Measurements from ENCODE around the gene DPCD.

Gene DPCD

DNA sequence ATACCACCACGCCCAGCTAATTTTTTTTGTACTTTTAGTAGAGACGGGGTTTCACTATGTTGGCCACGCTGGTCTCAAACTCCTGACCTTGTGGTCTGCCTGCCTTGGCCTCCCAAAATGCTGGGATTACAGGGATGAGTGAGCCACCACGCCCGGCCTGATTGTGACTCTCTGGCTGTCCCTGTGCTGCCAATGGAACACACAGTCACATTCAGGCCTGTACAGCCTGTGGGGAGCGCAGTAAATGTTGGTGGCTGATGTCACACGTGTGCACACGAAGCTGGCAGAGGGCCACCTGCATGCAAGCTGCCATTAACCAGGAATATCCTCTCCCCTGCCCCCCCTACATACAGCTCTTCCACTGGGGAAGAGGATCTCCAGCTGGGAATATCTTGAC lies 22.2 kb upstream of the DPCD start:
- peak in 3 of 42 donors; percentile 16 to 29 (median 24) for DNase-seq

GRCh38 chr10:101566333-101567164 lies 21.6 kb upstream of the DPCD start:
- DNase-seq = peak in 39 of 42 donors; percentile 26 to 85 (median 61)
- intact Hi-C loops (cut with DNase I) = loop anchor here (5.0 kb wide), 2 partner anchors 274 to 354 kb away; no protein-coding TSS in a partner anchor

More for the DNA sequence above, 22.2 kb upstream of the DPCD start:
- intact Hi-C loops (cut with DNase I) = loop anchor here (5.0 kb wide), 2 partner anchors 274 to 354 kb away; no protein-coding TSS in a partner anchor

DNA sequence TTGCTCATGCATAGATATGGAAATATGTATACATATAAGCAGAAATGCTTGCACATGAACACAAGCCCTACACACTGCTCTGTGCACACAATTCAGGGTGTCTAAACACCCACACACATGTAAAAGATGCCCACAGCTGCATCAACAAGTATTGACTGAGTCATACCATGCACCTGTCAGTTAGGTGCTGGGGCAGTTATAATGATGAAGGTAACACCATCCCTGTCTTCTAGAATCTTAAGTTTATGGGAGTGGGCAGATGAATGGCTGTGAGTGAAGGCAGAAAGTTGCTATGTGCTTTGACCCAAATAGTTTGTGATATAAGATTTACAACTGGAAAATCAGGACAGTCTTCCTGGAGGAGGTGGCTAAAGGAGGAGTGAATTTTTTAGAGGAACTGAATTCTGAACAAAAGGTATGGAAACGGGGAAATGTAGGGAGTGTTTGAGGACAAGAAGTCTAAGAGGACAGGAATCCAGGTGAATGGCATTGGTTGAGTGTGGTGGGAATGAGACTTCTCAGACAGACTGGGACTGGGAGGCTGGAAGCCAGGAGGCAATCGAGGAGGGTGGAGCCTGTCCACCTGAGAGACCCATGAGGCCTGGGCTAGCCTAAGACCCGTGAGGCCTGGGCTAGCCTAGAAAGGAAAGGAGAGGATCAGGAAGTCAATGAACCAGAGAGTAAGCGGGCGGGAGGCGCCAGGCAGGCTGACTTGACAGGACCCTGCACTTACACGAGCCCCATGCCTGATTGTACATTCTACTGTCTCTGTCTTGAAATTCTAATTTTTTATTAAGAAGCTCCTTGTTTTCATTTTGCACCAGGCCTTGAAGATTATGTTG lies 20.7 kb upstream of the DPCD start:
- intact Hi-C loops (cut with DNase I) = loop anchor here (5.0 kb wide), 2 partner anchors 275 to 355 kb away; no protein-coding TSS in a partner anchor

GRCh38 chr10:101568054-101568745 lies 19.9 kb upstream of the DPCD start:
- intact Hi-C loops (cut with DNase I) = loop anchor here (5.0 kb wide), 2 partner anchors 276 to 356 kb away; no protein-coding TSS in a partner anchor
- peak in 4 of 42 donors; percentile 3 to 31 (median 12) for DNase-seq

More for the DNA sequence above, 20.7 kb upstream of the DPCD start:
- DNase-seq = peak in 4 of 42 donors; percentile 3 to 32 (median 12)

DNA sequence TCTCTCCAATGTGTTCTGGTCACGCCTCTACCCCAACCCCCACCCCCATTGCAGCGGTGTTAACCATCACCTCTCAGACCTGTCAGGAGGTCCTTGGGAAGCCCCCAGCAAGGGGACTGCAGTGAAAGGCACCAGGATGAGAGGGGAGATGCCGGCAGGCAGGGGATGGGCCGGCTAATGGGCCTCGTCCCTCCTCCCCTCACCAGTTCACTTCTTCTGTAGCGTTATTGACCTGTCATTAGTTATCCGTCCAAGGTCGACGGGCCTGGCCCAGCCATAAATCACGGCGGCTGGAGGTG lies 18.8 kb upstream of the DPCD start:
- peak in 2 of 42 donors; percentile 14 to 18 for DNase-seq
- intact Hi-C loops (cut with DNase I) = loop anchor here (5.0 kb wide), 2 partner anchors 277 to 357 kb away; no protein-coding TSS in a partner anchor

DNA sequence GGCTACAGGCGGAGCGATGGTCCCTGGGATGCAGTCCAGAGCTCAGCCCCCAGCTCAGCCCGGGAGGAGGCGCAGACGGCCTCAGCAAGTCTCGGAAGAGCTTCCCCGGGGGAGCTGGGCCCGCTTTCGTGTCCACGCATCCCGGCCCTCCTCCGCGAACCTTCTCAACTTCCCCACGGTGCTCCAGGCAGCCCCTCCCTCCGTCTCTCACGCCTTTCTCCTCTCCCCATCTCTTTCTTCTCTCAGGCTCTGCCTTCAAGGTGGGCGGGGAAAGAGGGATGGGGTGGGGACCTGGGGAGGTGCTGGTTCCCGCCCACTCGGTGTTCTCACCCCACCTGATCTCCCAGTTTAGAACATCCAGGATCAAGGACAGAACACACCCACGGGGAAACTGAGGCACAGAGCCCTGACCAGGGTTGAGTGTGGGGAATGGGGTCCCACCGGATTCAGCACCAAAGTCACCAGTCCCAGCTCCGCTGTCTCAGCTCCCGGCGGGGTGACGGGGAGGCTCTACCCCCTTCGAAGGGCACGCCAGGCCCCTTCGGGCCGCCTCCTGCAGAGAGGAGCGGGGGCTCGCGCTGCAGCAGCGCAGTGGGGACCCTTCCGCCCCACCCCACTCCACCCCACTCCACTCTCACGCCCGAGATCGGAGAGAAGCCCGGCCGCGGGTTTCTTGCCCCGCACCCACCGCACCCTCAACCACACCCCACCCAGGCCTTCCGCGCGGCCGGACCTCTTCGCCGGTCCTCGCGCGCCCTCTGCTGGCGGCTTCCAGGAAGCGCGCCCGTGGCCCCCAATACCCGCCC lies 18.3 kb upstream of the DPCD start:
- intact Hi-C loops (cut with DNase I) = loop anchor here (5.0 kb wide), 2 partner anchors 278 to 358 kb away; no protein-coding TSS in a partner anchor
- peak; percentile 44 to 95 (median 84) for DNase-seq

GRCh38 chr10:101570428-101571270 lies 17.5 kb upstream of the DPCD start:
- DNase-seq = peak in 8 of 42 donors; percentile 3 to 45 (median 32)
- intact Hi-C loops (cut with DNase I) = no loop called here

DNA sequence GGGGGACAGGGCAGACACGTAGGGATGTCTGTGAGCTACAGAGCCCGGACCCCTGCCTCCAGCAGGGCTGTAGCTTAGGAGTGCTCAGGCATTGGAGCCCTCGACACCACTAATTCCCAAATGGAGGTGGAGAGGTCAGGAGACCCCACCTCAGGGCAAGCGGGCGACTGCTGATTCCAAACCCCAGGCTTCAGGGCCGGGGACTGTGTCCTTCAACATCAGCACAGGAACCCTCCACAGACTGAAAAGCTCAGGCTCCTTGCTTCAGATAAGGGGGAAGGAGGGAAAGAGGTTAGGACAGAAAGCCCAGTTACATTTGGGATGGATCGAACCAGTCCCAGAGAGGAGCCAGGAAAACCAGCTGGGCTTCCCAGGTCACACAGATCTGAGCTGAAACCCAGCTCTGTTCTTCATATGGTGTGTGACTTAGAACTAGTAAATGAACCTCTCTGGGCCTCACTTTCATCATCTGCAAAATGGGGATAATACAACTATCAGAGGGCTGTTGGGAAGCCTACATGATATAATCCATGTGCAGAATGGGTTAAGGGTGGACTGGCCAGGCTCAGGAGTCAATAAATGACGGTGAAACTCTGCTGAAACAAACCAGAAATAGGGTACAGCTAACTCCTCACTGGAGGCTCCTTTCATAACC lies 16.7 kb upstream of the DPCD start:
- intact Hi-C loops (cut with DNase I) = no loop called here
- DNase-seq = peak in 1 of 42 donors; percentile 2

- intact Hi-C loops (cut with DNase I) = no loop called here
- no peak for DNase-seq
These were observed 16.0 kb upstream of the DPCD start for GRCh38 chr10:101572126-101572525.

DNA sequence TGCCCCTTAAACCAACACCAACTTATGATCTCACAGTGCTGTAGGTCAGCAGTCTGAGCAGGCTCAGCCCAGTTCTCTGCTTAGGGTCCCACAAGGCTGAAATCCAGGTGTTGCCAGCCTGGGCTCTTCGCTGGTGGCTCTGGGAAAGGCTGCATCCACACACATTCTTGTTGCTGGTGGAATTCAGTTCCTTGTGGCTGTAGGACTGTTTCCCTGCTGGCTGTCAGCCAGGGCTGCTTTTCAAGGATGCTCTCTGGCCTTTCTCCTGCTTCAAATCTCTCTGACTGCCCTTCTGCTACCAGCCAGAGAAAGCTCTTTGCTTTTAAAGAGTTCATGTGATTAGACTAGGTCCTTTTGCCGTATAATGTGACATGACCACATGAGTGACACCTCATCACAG lies 15.3 kb upstream of the DPCD start:
- DNase-seq = no peak
- intact Hi-C loops (cut with DNase I) = no loop called here

GRCh38 chr10:101573885-101574753 lies 14.0 kb upstream of the DPCD start:
- DNase-seq = no peak
- intact Hi-C loops (cut with DNase I) = no loop called here

DNA sequence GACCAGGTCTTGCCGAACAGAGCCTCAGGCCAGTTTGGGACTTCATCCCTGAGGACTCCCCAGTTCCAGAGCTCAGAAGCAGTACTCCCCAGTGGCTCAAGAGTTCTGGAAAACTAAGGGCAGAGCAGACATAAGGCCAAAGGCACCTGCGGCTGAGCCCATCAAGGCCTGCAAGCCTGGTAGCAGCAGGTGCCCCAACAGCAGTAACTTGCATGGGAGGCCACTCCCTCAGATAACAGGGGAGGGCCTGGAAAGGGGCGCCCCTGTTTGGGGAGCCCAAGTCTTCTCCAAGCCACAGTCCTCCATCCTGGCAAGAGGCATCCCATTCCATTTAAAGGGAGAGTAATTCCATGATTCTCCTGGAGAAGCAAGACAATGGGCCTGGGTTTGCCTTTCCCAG lies 13.0 kb upstream of the DPCD start:
- intact Hi-C loops (cut with DNase I) = no loop called here

GRCh38 chr10:101575580-101576210 lies 12.4 kb upstream of the DPCD start:
- peak in 1 of 42 donors; percentile 28 for DNase-seq
- intact Hi-C loops (cut with DNase I) = no loop called here

More for the DNA sequence above, 13.0 kb upstream of the DPCD start:
- no peak for DNase-seq

DNA sequence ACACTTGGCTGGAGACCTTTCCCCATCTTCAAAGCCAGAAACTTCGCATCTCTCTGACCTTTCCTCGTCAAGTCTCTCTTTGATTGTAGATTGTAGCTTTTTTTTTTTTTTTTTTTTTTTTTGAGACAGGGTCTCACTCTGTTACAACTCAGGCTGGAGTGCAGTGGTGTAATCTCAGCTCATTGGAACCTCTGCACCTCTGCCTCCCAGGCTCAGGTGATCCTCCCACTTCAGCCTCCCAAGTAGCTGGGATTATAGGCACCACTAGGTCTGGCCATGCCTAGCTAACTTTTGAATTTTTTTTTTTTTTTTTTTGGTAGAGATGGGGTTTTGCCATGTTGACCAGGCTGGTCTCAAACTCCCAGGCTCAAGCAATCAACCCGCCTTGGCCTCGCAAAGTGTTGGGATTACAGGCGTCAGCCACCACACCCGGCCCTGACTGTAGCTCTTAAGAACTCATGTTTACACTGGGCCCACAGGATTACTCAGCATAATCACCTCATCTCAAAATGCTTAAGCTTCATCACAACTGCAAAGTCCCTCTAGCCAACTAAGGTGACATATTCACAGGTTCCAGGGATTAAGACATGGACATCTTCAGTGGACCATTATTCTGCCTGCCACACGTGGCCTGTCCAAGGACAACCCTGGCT lies 11.8 kb upstream of the DPCD start:
- intact Hi-C loops (cut with DNase I) = no loop called here
- DNase-seq = no peak
